Stimulated activated CD8-positive, alpha-beta memory T cell treated with anti-CD3 and anti-CD28 coated beads, Interleukin-7, amount 100 ng/mL, for 1 hour (primary cell): Measurements from ENCODE around the gene PTGDR2.

ENCODE experiments used
- DNase-seq, 2 donors: peaks; one replicate each; pipeline ENCODE4 v3.0.0-alpha.2; 2020; ENCODE audit warnings: low read depth in 2 of 2

The PTGDR2 gene

GRCh38 chr11:60858731-60859464, 3.1 kb upstream of the PTGDR2 start:
- no peak for DNase-seq

GRCh38 chr11:60858236-60858635, 2.5 kb upstream of the PTGDR2 start:
- DNase-seq, result no peak

- no peak for DNase-seq
These were observed 1.9 kb upstream of the PTGDR2 start for GRCh38 chr11:60857378-60858232.

GRCh38 chr11:60854847-60855725, 664 bp downstream of the PTGDR2 start:
- DNase-seq, result no peak

- DNase-seq, result no peak
These were observed 1.5 kb downstream of the PTGDR2 start for GRCh38 chr11:60854140-60854846.

- no peak for DNase-seq
These were observed 2.5 kb downstream of the PTGDR2 start for GRCh38 chr11:60852982-60853950.

- DNase-seq, result no peak
These were observed 3.4 kb downstream of the PTGDR2 start for GRCh38 chr11:60852117-60852981.

- no peak for DNase-seq
These were observed 4.2 kb downstream of the PTGDR2 start for GRCh38 chr11:60851327-60852104.

GRCh38 chr11:60849641-60850520, 5.9 kb downstream of the PTGDR2 start:
- DNase-seq, result no peak

GRCh38 chr11:60848714-60849151, 7.0 kb downstream of the PTGDR2 start:
- no peak for DNase-seq

GRCh38 chr11:60847896-60848295, 7.9 kb downstream of the PTGDR2 start:
- no peak for DNase-seq

GRCh38 chr11:60847281-60847680, 8.5 kb downstream of the PTGDR2 start:
- DNase-seq, result no peak

- DNase-seq, result no peak
These were observed 10.4 kb downstream of the PTGDR2 start for GRCh38 chr11:60845338-60845737.

- DNase-seq, result no peak
These were observed 10.9 kb downstream of the PTGDR2 start for GRCh38 chr11:60844870-60845221.

- no peak for DNase-seq
These were observed 11.5 kb downstream of the PTGDR2 start for GRCh38 chr11:60844045-60844869.
